Liver (tissue), 9 donors: ENCODE data around the gene CUL2. TPM values are rescaled to one million over a fixed set of nuclear protein-coding genes. Genes with fewer than 3 reads are reported as not detected.

Experiments used
- DNase-seq: peaks from one replicate; pipeline ENCODE4 v3.0.0-alpha.2; 2017; ENCODE audit warnings: low spot score
- H3K27ac ChIP-seq, 2 donors: one replicate each; pipeline ENCODE4 v1.7.0; 2013; ENCODE audit warnings: inconsistent platforms in 2 of 2, low read length in 2 of 2, control low read depth in 1 of 2, low read depth in 1 of 2, mild to moderate bottlenecking in 1 of 2
- H3K27me3 ChIP-seq, 4 donors: one replicate each; pipeline versions ENCODE4 v1.6.1 to v1.7.0; 2013; ENCODE audit warnings: low read length in 3 of 4, inconsistent platforms in 1 of 4, mild to moderate bottlenecking in 1 of 4, moderate library complexity in 1 of 4; ENCODE audit not compliant: control insufficient read depth in 4 of 4, insufficient read depth in 4 of 4
- H3K36me3 ChIP-seq, 4 donors: one replicate each; pipeline versions ENCODE4 v1.6.1 to v1.7.0; 2013; ENCODE audit warnings: low read length in 3 of 4, mild to moderate bottlenecking in 3 of 4, low read depth in 1 of 4, moderate library complexity in 1 of 4; ENCODE audit not compliant: control insufficient read depth in 4 of 4, insufficient read depth in 3 of 4
- H3K4me1 ChIP-seq, 4 donors: one replicate each; pipeline versions ENCODE4 v1.6.1 to v1.7.0; 2013; ENCODE audit warnings: low read length in 3 of 4, mild to moderate bottlenecking in 3 of 4, moderate library complexity in 1 of 4; ENCODE audit not compliant: control insufficient read depth in 4 of 4, insufficient read depth in 4 of 4
- H3K4me3 ChIP-seq, 3 donors: one replicate each; pipeline versions ENCODE4 v1.6.1 to v1.7.0; 2013; ENCODE audit warnings: low read length in 3 of 3, control low read depth in 1 of 3, low read depth in 1 of 3, mild to moderate bottlenecking in 1 of 3
- H3K9ac ChIP-seq, 2 donors: one replicate each; pipeline ENCODE4 v1.7.0; 2013; ENCODE audit warnings: low read length in 2 of 2, mild to moderate bottlenecking in 2 of 2, moderate library complexity in 2 of 2, control low read depth in 1 of 2, low read depth in 1 of 2
- H3K9me3 ChIP-seq, 4 donors: one replicate each; pipeline versions ENCODE4 v1.6.1 to v1.7.0; 2013; ENCODE audit warnings: low read length in 3 of 4; ENCODE audit not compliant: control insufficient read depth in 4 of 4
- EGR1 ChIP-seq, 2 donors: IDR thresholded peaks; 2 replicates each; pipeline ENCODE4 v1.6.1; 2016 to 2018; ENCODE audit warnings: antibody characterized with exemption in 2 of 2, low read depth in 2 of 2
- FOXA1 ChIP-seq: IDR thresholded peaks from 2 replicates; pipeline ENCODE4 v1.6.1; 2016; ENCODE audit warnings: antibody characterized with exemption
- GABPA ChIP-seq, 2 donors: IDR thresholded peaks in 1 of 2; conservative IDR thresholded peaks in 1 of 2; 2 replicates each; pipeline ENCODE4 v1.6.1; 2016; ENCODE audit warnings: antibody characterized with exemption in 2 of 2, mild to moderate bottlenecking in 1 of 2, moderate library complexity in 1 of 2
- HNF4A ChIP-seq, 2 donors: conservative IDR thresholded peaks; 2 replicates each; pipeline ENCODE4 v1.6.1; 2016; ENCODE audit warnings: antibody characterized with exemption in 2 of 2, mild to moderate bottlenecking in 2 of 2
- HNF4G ChIP-seq: IDR thresholded peaks from 2 replicates; pipeline ENCODE4 v1.6.1; 2016; ENCODE audit warnings: antibody characterized with exemption
- NR2F2 ChIP-seq: IDR thresholded peaks from 2 replicates; pipeline ENCODE4 v1.6.1; 2016; ENCODE audit warnings: antibody characterized with exemption
- RAD21 ChIP-seq, 2 donors: IDR thresholded peaks; 2 replicates each; pipeline ENCODE4 v1.6.1; 2016; ENCODE audit warnings: antibody characterized with exemption in 2 of 2, mild to moderate bottlenecking in 2 of 2
- RXRA ChIP-seq, 2 donors: IDR thresholded peaks; 2 replicates each; pipeline ENCODE4 v1.6.1; 2017 to 2018; ENCODE audit warnings: antibody characterized with exemption in 2 of 2, mild to moderate bottlenecking in 1 of 2
- TAF1 ChIP-seq: conservative IDR thresholded peaks from 2 replicates; pipeline ENCODE4 v1.6.1; 2016; ENCODE audit warnings: antibody characterized with exemption, mild to moderate bottlenecking
- YY1 ChIP-seq: IDR thresholded peaks from 2 replicates; pipeline ENCODE4 v1.6.1; 2016; ENCODE audit warnings: antibody characterized with exemption, mild to moderate bottlenecking
- WGBS: extraction: QIAGEN DNeasy Blood & Tissue Kit; methylation state at CpG from one replicate; pipeline ENCODE4 v1.1.7; 2013; 5-methylcytosine and 5-hydroxymethylcytosine counted together
- polyA plus RNA-seq, 2 donors: library from polyadenylated mRNA; stranded (reverse) in 1 of 2; unstranded in 1 of 2; fragments of 200-250 nt in 1 of 2; fragments of >200 nt in 1 of 2; fragmentation: Nextera tagmentation in 1 of 2; extraction: Ambion mirVana in 1 of 2; gene quantifications; one replicate each; pipeline versions ENCODE4 v1.2.1 to v1.2.3, GENCODE V29; 2013 to 2015
- total RNA-seq, 2 donors: library from RNA; depleted of rRNA; stranded (reverse); fragments of >200 nt; gene quantifications; one replicate each; pipeline ENCODE4 v1.2.3, GENCODE V29; 2014
- TF ChIP-seq, protein P1 (sequence below): fragments of 150-350 bp; IDR thresholded peaks from 2 replicates; pipeline ENCODE4 v1.5.1; 2017; ENCODE audit warnings: improper control_type of control experiment, low read depth, low read length; ENCODE audit not compliant: missing input control
- TF ChIP-seq, protein P2 (sequence below): IDR thresholded peaks from 2 replicates; pipeline ENCODE4 v1.6.1; 2016; ENCODE audit warnings: antibody characterized with exemption, mild to moderate bottlenecking
- TF ChIP-seq, protein P3 (sequence below): IDR thresholded peaks from 2 replicates; pipeline ENCODE4 v1.6.1; 2016; ENCODE audit warnings: antibody characterized with exemption
- donor health status: healthy.
- donor health status: healthy.
- donor health status: healthy.
- donor health status: healthy.
- donor health status: healthy.

CUL2 gene
- total and polyA plus RNA-seq, 4 donors, result 8.6 to 14.1 (median 12.1) TPM

DNA sequence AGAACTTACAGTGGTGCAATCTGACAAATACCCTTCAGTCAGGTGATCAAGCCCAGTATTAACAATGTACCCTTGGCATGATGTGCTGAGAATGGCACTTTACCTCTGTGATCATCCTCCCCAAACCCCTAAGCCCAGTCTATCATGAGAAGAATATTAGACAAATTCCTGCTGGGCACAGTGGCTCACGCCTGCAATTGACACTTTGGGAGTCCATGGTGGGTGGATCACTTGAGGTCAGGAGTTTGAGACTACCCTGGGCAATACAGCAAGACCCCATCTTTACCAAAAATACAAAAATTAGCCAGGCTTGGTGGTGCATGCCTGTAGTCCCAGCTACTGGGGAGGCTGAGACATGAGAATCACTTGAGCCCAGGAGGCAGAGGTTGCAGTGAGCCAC lies 7.4 kb upstream of the CUL2 start (continued):
- TF ChIP-seq NR2F2 (no peak), HNF4A (conservative IDR thresholded peaks at IDR 0.05) (no peak), EGR1 (IDR thresholded peaks at IDR 0.05; ENCODE audit: low read depth in 2 of 2) (no peak), RXRA (IDR thresholded peaks at IDR 0.05) (no peak), YY1 (no peak), FOXA1 (no peak), TAF1 (no peak)
- TF ChIP-seq, protein P1, sequence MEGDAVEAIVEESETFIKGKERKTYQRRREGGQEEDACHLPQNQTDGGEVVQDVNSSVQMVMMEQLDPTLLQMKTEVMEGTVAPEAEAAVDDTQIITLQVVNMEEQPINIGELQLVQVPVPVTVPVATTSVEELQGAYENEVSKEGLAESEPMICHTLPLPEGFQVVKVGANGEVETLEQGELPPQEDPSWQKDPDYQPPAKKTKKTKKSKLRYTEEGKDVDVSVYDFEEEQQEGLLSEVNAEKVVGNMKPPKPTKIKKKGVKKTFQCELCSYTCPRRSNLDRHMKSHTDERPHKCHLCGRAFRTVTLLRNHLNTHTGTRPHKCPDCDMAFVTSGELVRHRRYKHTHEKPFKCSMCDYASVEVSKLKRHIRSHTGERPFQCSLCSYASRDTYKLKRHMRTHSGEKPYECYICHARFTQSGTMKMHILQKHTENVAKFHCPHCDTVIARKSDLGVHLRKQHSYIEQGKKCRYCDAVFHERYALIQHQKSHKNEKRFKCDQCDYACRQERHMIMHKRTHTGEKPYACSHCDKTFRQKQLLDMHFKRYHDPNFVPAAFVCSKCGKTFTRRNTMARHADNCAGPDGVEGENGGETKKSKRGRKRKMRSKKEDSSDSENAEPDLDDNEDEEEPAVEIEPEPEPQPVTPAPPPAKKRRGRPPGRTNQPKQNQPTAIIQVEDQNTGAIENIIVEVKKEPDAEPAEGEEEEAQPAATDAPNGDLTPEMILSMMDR, result no peak

DNA sequence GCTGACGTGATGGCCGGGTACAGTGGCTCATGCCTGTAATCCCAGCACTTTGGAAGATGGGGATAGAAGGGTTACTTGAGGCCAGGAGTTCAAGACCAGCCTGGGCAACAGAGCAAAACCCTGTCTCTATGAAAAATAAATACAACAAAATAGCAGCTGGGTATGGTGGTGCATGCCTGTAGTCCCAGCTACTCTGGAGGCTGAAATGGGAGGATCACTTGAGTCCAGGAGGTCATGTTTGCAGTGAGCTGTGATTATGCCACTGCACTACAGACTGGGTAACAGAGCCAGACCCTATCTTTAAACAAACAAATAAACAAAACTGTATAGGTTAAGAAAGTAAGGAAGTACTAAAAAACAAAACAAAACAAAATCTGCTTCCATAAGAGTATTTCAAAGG lies 6.2 kb upstream of the CUL2 start:
- Histone ChIP-seq H3K36me3 (no peaks in the 10 kb centered on the region), H3K9ac (no peak overlapping the region), H3K4me1 (no peaks in the 10 kb centered on the region), H3K4me3 (no peak overlapping the region), H3K27ac (no peak overlapping the region), H3K27me3 (no peaks in the 10 kb centered on the region), H3K9me3 (no peaks in the 10 kb centered on the region)
- 83% methylated on average over 2 of the region's 2 CpGs for whole genome bisulfite sequencing
- no peak for DNase-seq
- TF ChIP-seq RXRA (IDR thresholded peaks at IDR 0.05) (no peak), RAD21 (IDR thresholded peaks at IDR 0.05) (no peak), GABPA (IDR thresholded peaks at IDR 0.05 in 1 of 2, conservative IDR thresholded peaks at IDR 0.05 in 1 of 2) (no peak), FOXA1 (no peak), HNF4A (conservative IDR thresholded peaks at IDR 0.05) (no peak), HNF4G (no peak)
- TF ChIP-seq, protein P2, sequence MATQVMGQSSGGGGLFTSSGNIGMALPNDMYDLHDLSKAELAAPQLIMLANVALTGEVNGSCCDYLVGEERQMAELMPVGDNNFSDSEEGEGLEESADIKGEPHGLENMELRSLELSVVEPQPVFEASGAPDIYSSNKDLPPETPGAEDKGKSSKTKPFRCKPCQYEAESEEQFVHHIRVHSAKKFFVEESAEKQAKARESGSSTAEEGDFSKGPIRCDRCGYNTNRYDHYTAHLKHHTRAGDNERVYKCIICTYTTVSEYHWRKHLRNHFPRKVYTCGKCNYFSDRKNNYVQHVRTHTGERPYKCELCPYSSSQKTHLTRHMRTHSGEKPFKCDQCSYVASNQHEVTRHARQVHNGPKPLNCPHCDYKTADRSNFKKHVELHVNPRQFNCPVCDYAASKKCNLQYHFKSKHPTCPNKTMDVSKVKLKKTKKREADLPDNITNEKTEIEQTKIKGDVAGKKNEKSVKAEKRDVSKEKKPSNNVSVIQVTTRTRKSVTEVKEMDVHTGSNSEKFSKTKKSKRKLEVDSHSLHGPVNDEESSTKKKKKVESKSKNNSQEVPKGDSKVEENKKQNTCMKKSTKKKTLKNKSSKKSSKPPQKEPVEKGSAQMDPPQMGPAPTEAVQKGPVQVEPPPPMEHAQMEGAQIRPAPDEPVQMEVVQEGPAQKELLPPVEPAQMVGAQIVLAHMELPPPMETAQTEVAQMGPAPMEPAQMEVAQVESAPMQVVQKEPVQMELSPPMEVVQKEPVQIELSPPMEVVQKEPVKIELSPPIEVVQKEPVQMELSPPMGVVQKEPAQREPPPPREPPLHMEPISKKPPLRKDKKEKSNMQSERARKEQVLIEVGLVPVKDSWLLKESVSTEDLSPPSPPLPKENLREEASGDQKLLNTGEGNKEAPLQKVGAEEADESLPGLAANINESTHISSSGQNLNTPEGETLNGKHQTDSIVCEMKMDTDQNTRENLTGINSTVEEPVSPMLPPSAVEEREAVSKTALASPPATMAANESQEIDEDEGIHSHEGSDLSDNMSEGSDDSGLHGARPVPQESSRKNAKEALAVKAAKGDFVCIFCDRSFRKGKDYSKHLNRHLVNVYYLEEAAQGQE, result no peak
- TF ChIP-seq, protein P3, sequence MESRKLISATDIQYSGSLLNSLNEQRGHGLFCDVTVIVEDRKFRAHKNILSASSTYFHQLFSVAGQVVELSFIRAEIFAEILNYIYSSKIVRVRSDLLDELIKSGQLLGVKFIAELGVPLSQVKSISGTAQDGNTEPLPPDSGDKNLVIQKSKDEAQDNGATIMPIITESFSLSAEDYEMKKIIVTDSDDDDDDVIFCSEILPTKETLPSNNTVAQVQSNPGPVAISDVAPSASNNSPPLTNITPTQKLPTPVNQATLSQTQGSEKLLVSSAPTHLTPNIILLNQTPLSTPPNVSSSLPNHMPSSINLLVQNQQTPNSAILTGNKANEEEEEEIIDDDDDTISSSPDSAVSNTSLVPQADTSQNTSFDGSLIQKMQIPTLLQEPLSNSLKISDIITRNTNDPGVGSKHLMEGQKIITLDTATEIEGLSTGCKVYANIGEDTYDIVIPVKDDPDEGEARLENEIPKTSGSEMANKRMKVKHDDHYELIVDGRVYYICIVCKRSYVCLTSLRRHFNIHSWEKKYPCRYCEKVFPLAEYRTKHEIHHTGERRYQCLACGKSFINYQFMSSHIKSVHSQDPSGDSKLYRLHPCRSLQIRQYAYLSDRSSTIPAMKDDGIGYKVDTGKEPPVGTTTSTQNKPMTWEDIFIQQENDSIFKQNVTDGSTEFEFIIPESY, result no peak
- TF ChIP-seq, protein P1, result no peak
